Motor neuron (in vitro differentiated cells): ENCODE data around the gene GABRA4. TPM values are rescaled to one million over a fixed set of nuclear protein-coding genes. Genes with fewer than 3 reads are reported as not detected.

ENCODE experiments used
- ATAC-seq, 8 experiments: fragments of 200-7000 bp; cut with Tn5 transposase; replicated peaks in 6 of 8; 2 replicates each; pipeline ENCODE4 v1.8.0; 2021; ENCODE audit warnings: mild to moderate bottlenecking in 8 of 8, moderate library complexity in 8 of 8
- H3K27ac ChIP-seq, 2 donors: fragments of 250-450 bp; sonication (Bioruptor Pico); 2 replicates each; pipeline ENCODE4 v1.9.0; 2021; ENCODE audit warnings: antibody characterized with exemption in 2 of 2, mild to moderate bottlenecking in 2 of 2, moderate library complexity in 1 of 2
- H3K4me1 ChIP-seq, 2 donors: fragments of 250-450 bp; sonication (Bioruptor Pico); replicated peaks in 1 of 2; 2 replicates each; pipeline ENCODE4 v1.6.1; 2021; ENCODE audit warnings: antibody characterized with exemption in 2 of 2, mild to moderate bottlenecking in 2 of 2, moderate library complexity in 1 of 2
- H3K4me3 ChIP-seq, 5 donors: fragments of 250-450 bp; sonication (Bioruptor Pico); 2 replicates each; pipeline ENCODE4 v1.9.0; 2021; ENCODE audit warnings: antibody characterized with exemption in 5 of 5, mild to moderate bottlenecking in 5 of 5, moderate library complexity in 4 of 5
- WGBS, 10 experiments: fragments of 450-650 bp; shearing (Covaris generic); methylation state at CpG; one replicate each; pipeline ENCODE4 v1.0.0; 2022; 5-methylcytosine and 5-hydroxymethylcytosine counted together
- in situ Hi-C, 9 experiments: fragments of 400-800 bp; cut with MboI; loops; one replicate each; pipeline ENCODE4 v1.15.0; 2021; ENCODE audit warnings: low sequenced_read_pairs in 9 of 9, low pct_unique_long_range_greater_than_20kb in 2 of 9; ENCODE audit not compliant: unreplicated experiment in 9 of 9
- total RNA-seq, 8 experiments: library from RNA; unstranded; fragments of 300-600 nt; gene quantifications; 2 replicates each; pipeline versions ENCODE4 v1.2.3 to v1.2.4, GENCODE V29; 2022

GABRA4 gene
- total RNA-seq, 8 experiments from 2014 or later, result under 0.01 to 0.38 (median 0.06) TPM

DNA sequence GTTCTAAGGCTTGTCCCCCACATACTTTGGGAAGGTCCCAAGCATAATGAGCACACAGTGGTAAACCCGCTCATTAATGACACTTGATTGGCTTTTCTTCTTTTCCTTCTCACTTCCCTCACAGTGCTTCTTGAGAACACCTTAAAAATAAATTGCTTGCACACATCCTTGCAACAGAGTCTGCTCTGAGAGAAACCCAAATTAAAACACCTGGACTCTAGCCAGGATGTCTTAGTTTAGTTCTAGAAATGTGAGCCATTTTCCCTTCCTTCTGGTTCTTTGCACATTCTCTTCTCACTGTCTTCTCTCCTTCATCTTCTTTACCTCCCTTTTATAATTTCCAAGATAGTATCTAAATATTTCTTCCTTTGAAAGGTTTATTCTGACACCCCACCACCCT, 49.0 kb downstream of the GABRA4 start:
- Histone ChIP-seq H3K4me3 (no peak overlapping the region), H3K27ac (no peak overlapping the region), H3K4me1 (peaks cover 0 to 7% of the 10 kb centered on the region in 2 donors)
- in situ Hi-C loops, result loop anchor here in 1 of 9 experiments (25.0 kb wide), 2 partner anchors 168 to 443 kb away; no protein-coding TSS in a partner anchor
- ATAC-seq, result no peak
- 20 to 100% (median 100%) methylated on average over 1 of the region's 1 CpG; no CpG with 5 or more reads in 1 of the 10 experiments for WGBS, 10 experiments

DNA sequence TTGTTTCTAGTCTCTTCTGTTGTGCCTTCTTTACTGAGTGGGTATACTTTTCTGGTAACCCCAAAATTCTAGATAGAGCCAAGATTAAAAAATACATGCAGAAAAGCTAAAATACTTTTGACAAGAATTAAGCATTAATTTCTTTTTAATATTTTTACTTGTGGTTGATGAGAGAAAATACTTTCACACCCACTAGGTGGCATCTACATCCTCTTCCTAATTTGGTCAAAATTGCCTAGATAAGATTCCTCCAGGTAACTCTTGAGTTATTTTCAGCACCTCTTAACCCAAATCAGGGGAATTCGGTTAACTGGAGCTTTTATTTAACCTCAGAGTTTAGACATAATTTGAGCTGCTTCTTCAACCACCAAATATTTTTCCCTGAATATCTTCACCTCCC, 55.9 kb downstream of the GABRA4 start:
- 0 to 57% (median 20%) methylated on average over 1 of the region's 1 CpG; no CpG with 5 or more reads in 3 of the 10 experiments for WGBS, 10 experiments

DNA sequence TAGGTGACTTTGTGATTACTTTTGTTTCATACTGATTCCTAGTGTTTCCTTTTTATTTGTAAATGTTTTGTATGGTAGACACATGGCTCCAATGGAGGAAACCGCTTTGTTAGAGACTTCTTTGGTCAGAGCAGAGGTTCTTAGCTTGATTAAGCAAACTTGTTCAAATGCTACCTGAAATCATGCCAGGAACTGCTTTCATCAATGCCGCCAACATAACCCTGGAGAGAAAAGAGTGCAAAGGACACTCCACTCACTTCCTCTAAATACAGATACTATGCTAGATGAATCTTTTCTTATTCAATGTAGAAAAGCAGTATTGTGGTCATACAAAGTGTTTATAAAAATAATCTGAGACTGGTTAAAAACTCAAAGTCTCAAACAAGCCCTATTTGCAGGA, 58.7 kb downstream of the GABRA4 start:
- no peak for ATAC-seq
- H3K27ac ChIP-seq, result no peak overlapping the region
- H3K4me3 ChIP-seq, result no peak overlapping the region
- H3K4me1 ChIP-seq, result no peaks in the 10 kb centered on the region
- in situ Hi-C loops, result loop anchor here in 1 of 9 experiments (25.0 kb wide), 2 partner anchors 178 to 453 kb away; no protein-coding TSS in a partner anchor
- 25 to 92% (median 60%) methylated on average over 1 to 2 of the region's 2 CpGs; no CpG with 5 or more reads in 3 of the 10 experiments for WGBS, 10 experiments

More for the DNA sequence above, 55.9 kb downstream of the GABRA4 start:
- Histone ChIP-seq H3K4me3 (no peak overlapping the region), H3K4me1 (no peaks in the 10 kb centered on the region), H3K27ac (no peak overlapping the region)
- in situ Hi-C loops, result loop anchor here in 1 of 9 experiments (25.0 kb wide), 2 partner anchors 175 to 450 kb away; no protein-coding TSS in a partner anchor
- no peak for ATAC-seq

DNA sequence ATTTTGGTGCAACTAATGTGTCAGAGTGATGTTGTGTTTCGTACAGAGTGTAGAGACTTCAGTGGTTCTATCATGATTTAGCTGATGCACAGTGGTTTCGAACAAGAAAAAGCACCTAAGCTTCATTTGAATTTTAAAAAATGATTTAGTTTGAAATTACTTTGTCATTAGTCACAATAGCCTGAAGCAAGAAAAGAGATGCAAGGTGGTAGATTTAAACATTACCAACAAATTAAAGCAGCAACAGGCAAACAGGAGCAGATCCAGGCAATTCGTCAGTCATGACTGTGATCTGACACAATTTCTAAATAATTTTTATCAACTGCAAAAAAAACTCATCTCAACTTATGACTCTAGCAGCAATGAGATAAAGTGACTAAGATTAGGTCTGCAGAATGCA, 59.7 kb downstream of the GABRA4 start:
- 0 to 100% (median 60%) methylated on average over 1 to 3 of the region's 3 CpGs; no CpG with 5 or more reads in 1 of the 10 experiments for WGBS, 10 experiments
- no peaks in the 10 kb centered on the region for H3K4me1 ChIP-seq
- in situ Hi-C loops, result loop anchor here in 1 of 9 experiments (25.0 kb wide), 2 partner anchors 179 to 454 kb away; no protein-coding TSS in a partner anchor

DNA sequence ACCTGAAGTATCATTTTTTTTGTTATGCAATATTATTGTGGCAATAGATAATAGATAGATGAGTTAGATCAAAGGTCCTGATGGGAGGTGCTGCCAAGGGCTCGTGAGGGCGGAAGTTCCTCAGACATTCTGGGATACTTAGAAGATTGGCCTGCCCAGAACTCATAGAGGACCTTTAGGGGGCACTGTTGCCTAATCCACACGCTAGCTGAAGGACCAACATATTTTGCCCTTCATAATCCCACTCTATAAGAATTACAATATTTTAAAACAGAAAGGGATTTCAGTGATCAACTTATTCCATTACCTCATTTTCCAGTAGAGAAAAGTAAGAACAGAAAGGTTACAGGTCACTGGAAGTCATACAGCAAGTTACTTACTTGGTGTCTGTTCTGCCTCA, 61.4 kb downstream of the GABRA4 start:
- H3K4me1 ChIP-seq, result no peaks in the 10 kb centered on the region
- no peak overlapping the region for H3K27ac ChIP-seq
- peak in 4 of 8 experiments; percentile 65 to 94 (median 88) for ATAC-seq
- H3K4me3 ChIP-seq, result no peak overlapping the region
- 0 to 67% (median 29%) methylated on average over 1 to 3 of the region's 3 CpGs; no CpG with 5 or more reads in 2 of the 10 experiments for WGBS, 10 experiments
- in situ Hi-C loops, result loop anchor here in 1 of 9 experiments (25.0 kb wide), 2 partner anchors 180 to 455 kb away; no protein-coding TSS in a partner anchor

More for the DNA sequence above, 59.7 kb downstream of the GABRA4 start:
- Histone ChIP-seq H3K4me3 (no peak overlapping the region), H3K27ac (no peak overlapping the region)
- ATAC-seq, result no peak

DNA sequence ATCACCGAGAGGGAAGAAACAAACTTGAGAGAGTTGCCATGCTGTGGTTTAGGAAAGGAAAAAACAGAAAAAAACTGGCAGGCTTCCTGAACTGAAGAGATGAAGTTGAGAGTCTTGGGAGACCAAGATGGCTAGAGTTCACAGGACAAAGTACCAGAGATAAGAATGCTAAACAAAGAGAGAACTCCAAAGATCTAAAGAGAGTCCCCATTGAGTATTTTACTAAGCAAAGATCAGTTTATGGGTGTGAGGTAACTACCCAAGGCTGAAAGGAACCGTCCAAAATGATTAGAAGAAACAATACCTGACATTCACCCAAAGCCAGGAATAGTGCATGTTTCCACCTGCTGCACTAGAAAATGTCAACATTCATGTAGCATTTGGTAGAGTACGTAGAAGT, 62.5 kb downstream of the GABRA4 start:
- Histone ChIP-seq H3K4me1 (no peaks in the 10 kb centered on the region), H3K27ac (no peak overlapping the region), H3K4me3 (no peak overlapping the region)
- WGBS, 10 experiments, result 4 to 88% (median 55%) methylated on average over 1 to 3 of the region's 3 CpGs
- in situ Hi-C loops, result loop anchor here in 1 of 9 experiments (25.0 kb wide), 2 partner anchors 181 to 456 kb away; no protein-coding TSS in a partner anchor
- no peak for ATAC-seq

DNA sequence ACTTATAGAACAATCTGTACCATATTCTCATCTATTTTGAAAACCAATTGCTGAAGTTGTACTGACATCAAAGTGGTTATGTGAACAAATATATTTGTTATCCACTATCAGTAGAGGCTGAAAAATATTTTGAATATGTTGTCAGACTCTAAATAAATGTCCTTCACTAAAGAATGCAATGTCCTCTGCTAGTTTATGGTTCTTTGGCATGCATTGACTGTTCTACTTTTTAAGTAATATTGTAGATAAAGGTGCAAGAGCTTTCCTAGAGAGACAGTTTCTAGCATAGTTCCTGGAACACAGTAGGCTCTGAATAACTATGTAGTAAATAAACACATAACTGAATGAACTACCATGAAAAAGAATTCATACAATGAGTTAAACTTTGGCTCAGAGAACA, 66.2 kb downstream of the GABRA4 start:
- Histone ChIP-seq H3K4me1 (no peaks in the 10 kb centered on the region), H3K27ac (no peak overlapping the region), H3K4me3 (no peak overlapping the region)
- in situ Hi-C loops, result loop anchor here in 1 of 9 experiments (25.0 kb wide), 2 partner anchors 185 to 460 kb away; no protein-coding TSS in a partner anchor
- ATAC-seq, result no peak

DNA sequence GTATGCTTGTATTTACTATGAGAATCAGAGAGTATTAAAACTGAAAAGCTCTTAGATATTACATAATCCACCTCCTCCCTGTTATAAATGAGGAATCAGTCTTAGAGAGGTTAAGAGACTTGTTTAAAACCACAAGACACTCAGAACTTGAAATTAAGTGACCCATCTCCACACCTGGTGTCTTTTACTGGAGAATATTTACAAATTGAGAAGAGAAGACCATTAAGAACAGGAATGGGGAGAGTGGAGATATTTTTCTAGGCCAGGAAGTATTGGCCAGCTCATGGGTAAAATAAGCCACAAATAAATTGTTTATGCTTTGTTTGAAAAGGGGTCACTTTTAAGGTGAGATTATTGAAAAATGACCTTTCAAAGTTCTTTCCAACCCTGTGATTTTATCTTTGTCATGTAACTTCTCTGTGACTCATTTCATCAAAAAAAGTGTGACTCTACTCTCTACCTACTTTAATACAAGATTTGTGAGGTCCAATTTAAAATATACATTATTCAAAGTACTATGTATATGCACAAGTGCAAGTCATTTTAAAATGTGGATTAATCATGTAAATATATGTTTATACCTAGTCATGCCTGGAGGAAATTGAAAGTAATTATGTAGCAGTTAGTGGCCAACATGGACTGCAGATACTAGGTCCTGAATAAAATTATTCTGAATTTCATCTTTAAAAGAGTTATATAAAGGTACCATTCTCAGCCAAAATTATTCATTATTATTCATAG, 68.4 kb downstream of the GABRA4 start:
- Histone ChIP-seq H3K4me3 (no peak overlapping the region), H3K4me1 (no peaks in the 10 kb centered on the region), H3K27ac (no peak overlapping the region)
- in situ Hi-C loops, result loop anchor here in 1 of 9 experiments (25.0 kb wide), 2 partner anchors 187 to 462 kb away; no protein-coding TSS in a partner anchor
- ATAC-seq, result peak in 3 of 8 experiments; percentile 63 to 97 (median 72)

DNA sequence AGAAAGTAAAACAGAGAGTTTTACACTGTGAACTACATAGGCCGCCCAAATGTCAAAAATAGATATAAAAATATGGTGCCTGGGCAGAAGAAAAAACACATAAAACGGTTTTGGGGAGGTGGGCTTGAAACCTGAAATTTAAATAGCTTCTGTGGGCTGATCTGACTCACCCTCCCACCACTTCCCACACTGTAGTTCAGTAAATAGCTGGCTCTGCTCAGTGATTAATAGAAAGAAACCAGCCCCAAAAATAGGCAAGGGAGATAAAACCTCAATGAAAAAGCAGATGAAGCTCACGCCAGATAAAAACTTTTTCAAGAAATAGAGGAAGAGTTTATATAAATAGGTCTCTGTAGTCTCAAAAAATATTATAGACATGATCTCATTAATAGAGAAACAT, 71.2 kb downstream of the GABRA4 start:
- H3K4me3 ChIP-seq, result no peak overlapping the region
- no peak for ATAC-seq
- H3K27ac ChIP-seq, result no peak overlapping the region
- in situ Hi-C loops, result no loop called here
- no peaks in the 10 kb centered on the region for H3K4me1 ChIP-seq
- WGBS, 10 experiments, result 0 to 87% (median 65%) methylated on average over 2 to 3 of the region's 3 CpGs

DNA sequence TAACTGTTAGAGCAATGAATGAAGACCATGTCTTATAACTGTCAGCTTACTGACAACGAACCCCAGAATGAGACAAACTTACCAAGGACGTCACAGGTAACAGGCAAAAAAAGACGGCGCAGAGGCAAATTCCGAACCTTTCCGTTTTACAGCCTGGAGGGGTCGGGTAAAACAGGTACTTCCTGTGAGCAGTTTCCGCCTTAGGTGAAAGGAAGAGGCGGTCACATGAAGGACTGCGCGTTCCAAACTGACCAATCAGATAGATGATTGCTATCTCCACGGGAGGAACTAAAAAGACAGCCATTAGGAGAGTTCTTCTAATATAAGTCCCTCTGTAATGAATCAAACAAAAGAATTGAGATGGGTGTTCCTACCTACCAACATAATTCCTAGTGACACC, 84.3 kb downstream of the GABRA4 start, which contains the start of gene COX7B2:
TSS of gene COX7B2 (minus strand) at position 168 of the 400 bp plus-strand sequence. CDS start 174,053 bp downstream, outside the sequence.
- H3K4me3 ChIP-seq, result no peak within 1 kb of the TSS
- 20 to 98% (median 80%) methylated on average over 1 to 12 of the region's 12 CpGs; no CpG with 5 or more reads in 1 of the 10 experiments for WGBS, 10 experiments
- ATAC-seq, result no peak
- no peaks in the 10 kb centered on the region for H3K4me1 ChIP-seq
- in situ Hi-C loops, result no loop called here
- no peak within 1 kb of the TSS for H3K27ac ChIP-seq

DNA sequence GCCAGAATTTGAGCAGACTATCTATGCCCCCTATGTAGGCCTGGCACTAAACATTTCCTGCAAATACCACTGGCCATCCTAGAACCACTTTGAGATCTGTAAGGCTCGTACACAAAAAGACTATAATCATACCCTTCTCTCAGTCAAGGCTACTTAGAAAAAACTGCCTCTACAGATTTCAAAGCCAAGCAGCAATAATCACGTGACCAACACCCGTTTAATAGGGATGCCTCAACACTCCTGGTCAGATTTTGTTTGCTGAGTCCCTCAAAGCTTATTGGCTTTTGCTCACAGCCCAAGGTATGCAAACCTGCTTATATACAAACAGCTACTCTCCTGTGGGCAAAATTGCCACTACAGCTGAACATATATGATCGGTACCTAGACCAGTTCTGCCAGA, 85.2 kb downstream of the GABRA4 start:
- H3K27ac ChIP-seq, result no peak overlapping the region
- in situ Hi-C loops, result no loop called here
- H3K4me3 ChIP-seq, result no peak overlapping the region
- ATAC-seq, result no peak
- H3K4me1 ChIP-seq, result no peaks in the 10 kb centered on the region
- 0 to 100% (median 65%) methylated on average over 1 to 4 of the region's 4 CpGs; no CpG with 5 or more reads in 2 of the 10 experiments for WGBS, 10 experiments

DNA sequence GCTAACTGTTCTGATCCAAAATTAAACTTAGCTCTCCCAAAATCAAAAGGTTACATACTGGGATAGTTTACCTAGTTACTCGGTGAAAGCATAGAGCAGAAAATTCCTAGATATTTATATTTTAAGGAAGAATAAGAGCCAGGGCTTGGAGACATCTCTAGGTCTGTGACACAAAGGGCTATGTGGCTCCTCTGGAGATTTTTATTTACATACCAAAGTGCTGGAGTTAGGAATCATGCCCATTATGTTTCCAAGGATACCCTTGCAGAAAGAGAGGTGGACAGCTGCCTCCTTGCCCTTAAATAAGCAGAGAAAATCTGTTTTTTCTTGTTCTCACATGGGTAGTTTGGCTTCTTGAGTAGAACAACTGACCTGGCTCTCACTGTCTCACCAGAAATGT, 93.3 kb downstream of the GABRA4 start:
- H3K4me1 ChIP-seq, result no peaks in the 10 kb centered on the region
- H3K4me3 ChIP-seq, result no peak overlapping the region
- in situ Hi-C loops, result no loop called here
- peak in 2 of 8 experiments; percentile 38 to 98 for ATAC-seq
- 0 to 80% (median 20%) methylated on average over 1 of the region's 1 CpG; no CpG with 5 or more reads in 3 of the 10 experiments for WGBS, 10 experiments
- no peak overlapping the region for H3K27ac ChIP-seq

DNA sequence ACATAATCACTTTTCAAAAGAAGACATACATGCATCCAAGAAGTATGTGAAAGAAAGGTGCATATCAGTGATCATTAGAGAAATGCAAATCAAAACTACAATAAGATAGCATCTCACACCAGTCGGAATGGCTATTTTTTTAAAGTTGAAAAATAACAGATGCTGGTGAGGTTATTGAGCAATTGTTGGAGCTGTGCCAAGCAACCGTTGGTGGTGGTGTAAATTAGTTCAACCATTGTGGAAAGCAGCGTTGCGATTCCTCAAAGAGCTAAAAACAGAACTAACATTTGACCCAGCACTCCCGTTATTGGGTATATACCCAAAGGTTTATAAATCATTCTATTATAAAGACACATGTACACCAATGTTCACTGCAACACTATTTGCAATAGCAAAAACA, 98.6 kb downstream of the GABRA4 start:
- no peak for ATAC-seq
- Histone ChIP-seq H3K4me3 (no peak overlapping the region), H3K27ac (no peak overlapping the region), H3K4me1 (no peaks in the 10 kb centered on the region)
- 2 to 83% (median 50%) methylated on average over 1 to 5 of the region's 5 CpGs for WGBS, 10 experiments
- in situ Hi-C loops, result no loop called here
